ENCODE results near the gene S100P. TPM values are rescaled to one million over a fixed set of nuclear protein-coding genes. Genes with fewer than 3 reads are reported as not detected.
A peak's percentile ranks its signal among the peaks of the same experiment; 100 is the strongest.

S100P gene
- total RNA-seq: 1 to 10 TPM in 2 of 4 donors, not detected in 2; 7.5 to 7.8 TPM

GRCh38 chr4:6693231-6694176, at the start of gene S100P:
TSS of gene S100P (plus strand) at chr4:6693878. CDS start at chr4:6693933, 55 bp downstream.
- in situ Hi-C loops (cut with MboI; ENCODE audit: low pct_ligation_motif_present in 1 of 4, low pct_unique_long_range_greater_than_20kb in 1 of 4, low sequenced_read_pairs in 3 of 4) (no loop called here), intact Hi-C loops (cut with DNase I; ENCODE audit: low total_unique reads) (no loop called here)
- DNase-seq: peak; percentile 41
- Histone ChIP-seq H3K9me3 (no peaks in the 10 kb centered on the region), H3K4me3 (no peak within 1 kb of the TSS), H3K36me3 (no peaks in the 10 kb centered on the region), H3K27me3 (no peaks in the 10 kb centered on the region), H3K4me1 (peaks cover 0 to 41% (median 17%) of the 10 kb centered on the region in 4 donors), H3K27ac (peak within 1 kb of the TSS in 3 of 4 donors; percentile 0 to 42 (median 18))
- WGBS, 2 donors (ENCODE audit: low coverage in 1 of 2): 78% methylated on average over 29 of the region's 29 CpGs; no CpG with 5 or more reads in 1 of the 2 donors
- TF ChIP-seq POLR2A (IDR thresholded peaks at IDR 0.05) (peak; percentile 13), EP300 (IDR thresholded peaks at IDR 0.05; ENCODE audit: low read depth) (no peak)
- TF ChIP-seq, protein P1, sequence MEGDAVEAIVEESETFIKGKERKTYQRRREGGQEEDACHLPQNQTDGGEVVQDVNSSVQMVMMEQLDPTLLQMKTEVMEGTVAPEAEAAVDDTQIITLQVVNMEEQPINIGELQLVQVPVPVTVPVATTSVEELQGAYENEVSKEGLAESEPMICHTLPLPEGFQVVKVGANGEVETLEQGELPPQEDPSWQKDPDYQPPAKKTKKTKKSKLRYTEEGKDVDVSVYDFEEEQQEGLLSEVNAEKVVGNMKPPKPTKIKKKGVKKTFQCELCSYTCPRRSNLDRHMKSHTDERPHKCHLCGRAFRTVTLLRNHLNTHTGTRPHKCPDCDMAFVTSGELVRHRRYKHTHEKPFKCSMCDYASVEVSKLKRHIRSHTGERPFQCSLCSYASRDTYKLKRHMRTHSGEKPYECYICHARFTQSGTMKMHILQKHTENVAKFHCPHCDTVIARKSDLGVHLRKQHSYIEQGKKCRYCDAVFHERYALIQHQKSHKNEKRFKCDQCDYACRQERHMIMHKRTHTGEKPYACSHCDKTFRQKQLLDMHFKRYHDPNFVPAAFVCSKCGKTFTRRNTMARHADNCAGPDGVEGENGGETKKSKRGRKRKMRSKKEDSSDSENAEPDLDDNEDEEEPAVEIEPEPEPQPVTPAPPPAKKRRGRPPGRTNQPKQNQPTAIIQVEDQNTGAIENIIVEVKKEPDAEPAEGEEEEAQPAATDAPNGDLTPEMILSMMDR (IDR thresholded peaks at IDR 0.05): no peak

DNA sequence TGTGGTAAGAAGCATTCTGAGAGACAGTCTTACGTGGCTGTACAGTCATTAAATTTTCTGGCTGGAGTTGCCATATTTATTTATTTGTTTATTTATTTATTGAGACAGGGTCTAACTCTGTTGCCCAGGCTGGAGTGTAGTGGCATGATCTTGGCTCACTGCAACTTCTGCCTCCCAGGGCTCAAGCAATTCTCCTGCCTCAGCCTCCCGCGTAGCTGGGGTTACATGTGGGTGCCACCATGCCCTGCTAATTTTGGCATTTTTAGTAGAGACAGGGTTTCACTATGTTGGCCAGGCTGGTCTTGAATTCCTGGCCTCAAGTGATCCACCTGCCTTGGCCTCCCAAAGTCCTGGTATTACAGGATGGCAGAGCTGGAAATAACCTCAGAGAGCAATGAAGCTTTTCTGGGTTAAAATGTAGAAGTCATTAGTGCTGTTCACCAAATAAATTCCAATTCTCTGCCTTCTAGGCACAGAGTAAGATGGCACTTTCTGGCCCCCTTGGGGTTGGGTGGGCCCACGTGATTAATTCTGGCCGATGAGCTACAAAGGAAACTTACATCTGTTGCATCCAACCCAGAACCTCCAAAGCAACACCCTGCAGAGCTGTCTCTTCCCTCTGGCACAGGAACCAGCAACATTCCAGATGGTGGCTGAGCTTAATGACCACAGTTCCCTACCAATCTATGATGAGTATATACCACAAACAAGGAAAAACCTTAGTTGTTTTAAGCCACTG, 48.7 kb upstream of the S100P start:
- WGBS, 2 donors (ENCODE audit: low coverage in 1 of 2): 73 to 97% methylated on average over 3 to 5 of the region's 5 CpGs
- peaks cover 0 to 4% (median 0%) of the 10 kb centered on the region in 4 donors for H3K36me3 ChIP-seq
- H3K27ac ChIP-seq: no peak overlapping the region
- intact Hi-C loops (cut with DNase I; ENCODE audit: low total_unique reads) (loop anchor here (10.0 kb wide), 1 partner anchor 60 kb away; the partner anchor contains the start of gene MRFAP1L1), in situ Hi-C loops (cut with MboI; ENCODE audit: low pct_ligation_motif_present in 1 of 4, low pct_unique_long_range_greater_than_20kb in 1 of 4, low sequenced_read_pairs in 3 of 4) (no loop called here)
- no peaks in the 10 kb centered on the region for H3K9me3 ChIP-seq
- no peaks in the 10 kb centered on the region for H3K27me3 ChIP-seq
- TF ChIP-seq POLR2AphosphoS5 (IDR thresholded peaks at IDR 0.05): no peak
- TF ChIP-seq EP300 (IDR thresholded peaks at IDR 0.05; ENCODE audit: low read depth): no peak
- TF ChIP-seq POLR2A (IDR thresholded peaks at IDR 0.05): no peak
- TF ChIP-seq, protein P1 (IDR thresholded peaks at IDR 0.05): no peak
- H3K4me3 ChIP-seq: no peak overlapping the region
- peaks cover 10 to 24% (median 18%) of the 10 kb centered on the region in 4 donors for H3K4me1 ChIP-seq
- no peak for DNase-seq

- H3K27ac ChIP-seq: no peak overlapping the region
- DNase-seq: no peak
- H3K4me3 ChIP-seq: no peak overlapping the region
- H3K4me1 ChIP-seq: peaks cover 5 to 12% (median 10%) of the 10 kb centered on the region in 4 donors
- 77 to 86% methylated on average over 2 to 5 of the region's 5 CpGs for WGBS, 2 donors (ENCODE audit: low coverage in 1 of 2)
- H3K27me3 ChIP-seq: no peaks in the 10 kb centered on the region
- in situ Hi-C loops (cut with MboI; ENCODE audit: low pct_ligation_motif_present in 1 of 4, low pct_unique_long_range_greater_than_20kb in 1 of 4, low sequenced_read_pairs in 3 of 4): no loop called here
- TF ChIP-seq POLR2AphosphoS5 (IDR thresholded peaks at IDR 0.05) (no peak), EP300 (IDR thresholded peaks at IDR 0.05; ENCODE audit: low read depth) (no peak), POLR2A (IDR thresholded peaks at IDR 0.05) (no peak)
- TF ChIP-seq, protein P1 (IDR thresholded peaks at IDR 0.05): no peak
- H3K9me3 ChIP-seq: no peaks in the 10 kb centered on the region
- H3K36me3 ChIP-seq: peaks cover 0 to 4% (median 0%) of the 10 kb centered on the region in 4 donors
- intact Hi-C loops (cut with DNase I; ENCODE audit: low total_unique reads): loop anchor here (10.0 kb wide), 1 partner anchor 58 kb away; the partner anchor contains the start of gene MRFAP1L1
Observed at GRCh38 chr4:6647169-6647568, 46.5 kb upstream of the S100P start.

Measured in transverse colon (tissue), 4 donors.